ENCODE measurements around the gene NT5DC1.

DNA sequence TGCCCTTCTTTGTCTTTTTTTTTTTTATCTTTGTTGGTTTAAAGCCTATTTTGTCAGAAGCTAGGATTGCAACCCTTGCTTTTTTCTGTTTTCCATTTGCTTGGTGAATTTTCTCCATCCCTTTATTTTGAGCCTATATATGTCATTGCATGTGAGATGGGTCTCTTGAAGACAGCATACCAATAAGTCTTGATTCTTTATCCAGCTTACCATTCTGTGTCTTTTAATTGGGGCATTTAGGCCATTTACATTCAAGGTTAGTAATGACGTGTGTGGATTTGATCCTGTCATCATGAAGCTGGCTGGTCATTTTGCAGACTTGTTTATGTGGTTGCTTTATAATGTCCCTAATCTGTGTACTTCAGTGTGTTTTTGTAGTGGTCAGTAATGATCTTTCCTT is 162.7 kb downstream of the NT5DC1 start:
- TF ChIP-seq, protein P1, sequence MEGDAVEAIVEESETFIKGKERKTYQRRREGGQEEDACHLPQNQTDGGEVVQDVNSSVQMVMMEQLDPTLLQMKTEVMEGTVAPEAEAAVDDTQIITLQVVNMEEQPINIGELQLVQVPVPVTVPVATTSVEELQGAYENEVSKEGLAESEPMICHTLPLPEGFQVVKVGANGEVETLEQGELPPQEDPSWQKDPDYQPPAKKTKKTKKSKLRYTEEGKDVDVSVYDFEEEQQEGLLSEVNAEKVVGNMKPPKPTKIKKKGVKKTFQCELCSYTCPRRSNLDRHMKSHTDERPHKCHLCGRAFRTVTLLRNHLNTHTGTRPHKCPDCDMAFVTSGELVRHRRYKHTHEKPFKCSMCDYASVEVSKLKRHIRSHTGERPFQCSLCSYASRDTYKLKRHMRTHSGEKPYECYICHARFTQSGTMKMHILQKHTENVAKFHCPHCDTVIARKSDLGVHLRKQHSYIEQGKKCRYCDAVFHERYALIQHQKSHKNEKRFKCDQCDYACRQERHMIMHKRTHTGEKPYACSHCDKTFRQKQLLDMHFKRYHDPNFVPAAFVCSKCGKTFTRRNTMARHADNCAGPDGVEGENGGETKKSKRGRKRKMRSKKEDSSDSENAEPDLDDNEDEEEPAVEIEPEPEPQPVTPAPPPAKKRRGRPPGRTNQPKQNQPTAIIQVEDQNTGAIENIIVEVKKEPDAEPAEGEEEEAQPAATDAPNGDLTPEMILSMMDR (tag by site-specific recombination; IDR thresholded peaks at IDR 0.05), result no peak
- TF ChIP-seq PATZ1 (tag by site-specific recombination; IDR thresholded peaks at IDR 0.05) (no peak), MYNN (tag by site-specific recombination; IDR thresholded peaks at IDR 0.05; ENCODE audit: borderline replicate concordance) (no peak), ZNF274 (IDR thresholded peaks at IDR 0.05; ENCODE audit: low read length) (no peak), ZNF274 (tag by site-specific recombination; IDR thresholded peaks at IDR 0.05; ENCODE audit: borderline replicate concordance) (no peak), ZNF792 (tag by site-specific recombination; IDR thresholded peaks at IDR 0.05) (no peak), ZNF292 (tag by site-specific recombination; IDR thresholded peaks at IDR 0.05; ENCODE audit: borderline replicate concordance, low read depth) (no peak), ZFP3 (tag by site-specific recombination; IDR thresholded peaks at IDR 0.05; ENCODE audit: low read depth) (no peak), ZNF623 (tag by site-specific recombination; IDR thresholded peaks at IDR 0.05) (no peak), ZNF214 (tag by site-specific recombination; IDR thresholded peaks at IDR 0.05; ENCODE audit: borderline replicate concordance) (no peak), ZNF157 (tag by site-specific recombination; IDR thresholded peaks at IDR 0.05) (no peak), YY2 (tag by site-specific recombination; IDR thresholded peaks at IDR 0.05) (no peak)
